Measurements from ENCODE around the gene ROPN1L. TPM values are rescaled to one million over a fixed set of nuclear protein-coding genes. Genes with fewer than 3 reads are reported as not detected.

Gene ROPN1L
- total and polyA plus RNA-seq, 2 donors (not counting 1 experiment from before 2014, with no cell fraction given), result 0.91 TPM; not detected in 1

- H3K4me1 ChIP-seq (ENCODE audit: control insufficient read depth in 2 of 2, insufficient read depth in 2 of 2, low read length in 2 of 2), result no peaks in the 10 kb centered on the region
- H3K4me3 ChIP-seq (ENCODE audit: control extremely low read depth in 1 of 5, extremely low read depth in 1 of 5, insufficient read depth in 1 of 5, low read depth in 2 of 5, low read length in 4 of 5), result no peak overlapping the region
- peaks cover 10 to 71% of the 10 kb centered on the region in 2 experiments for H3K36me3 ChIP-seq (replicated peaks in 1 of 2; ENCODE audit: control extremely low read depth in 1 of 2, control insufficient read depth in 1 of 2, extremely low read depth in 1 of 2, insufficient read depth in 2 of 2, low read length in 1 of 2)
- H3K79me2 ChIP-seq (ENCODE audit: control insufficient read depth, insufficient read depth, low read length), result no peaks in the 10 kb centered on the region
- TF ChIP-seq EZH2 (IDR thresholded peaks at IDR 0.05; ENCODE audit: borderline replicate concordance, insufficient read depth, low read depth, low read length, poor library complexity, severe bottlenecking), result no peak
- no peak for TF ChIP-seq CTCF (IDR thresholded peaks at IDR 0.05)
- H2AFZ ChIP-seq (ENCODE audit: insufficient read depth, low read depth, low read length, poor library complexity, severe bottlenecking), result no peak overlapping the region
- WGBS (ENCODE audit: insufficient coverage), result 80% methylated on average over 1 of the region's 1 CpG
- POLR2A ChIA-PET, result no interaction called here
- ATAC-seq (ENCODE audit: low read depth) (no peak), DNase-seq (no peak)
- no peak overlapping the region for H3K4me2 ChIP-seq (replicated peaks; ENCODE audit: low read depth, low read length, poor library complexity, severe bottlenecking)
- Mint-ChIP-seq H3K4me3 (no peak overlapping the region), H3K9me3 (ENCODE audit: insufficient read depth) (no peaks in the 10 kb centered on the region), H3K27me3 (no peaks in the 10 kb centered on the region), H3K27ac (no peak overlapping the region), H3K4me1 (no peaks in the 10 kb centered on the region)
- no peaks in the 10 kb centered on the region for H3K27me3 ChIP-seq (replicated peaks in 1 of 4; ENCODE audit: control extremely low read depth in 1 of 4, control insufficient read depth in 3 of 4, insufficient read depth in 4 of 4, low read length in 3 of 4)
- intact Hi-C loops (cut with micrococcal nuclease), result no loop called here
- no peak overlapping the region for H3K27ac ChIP-seq (ENCODE audit: low read length in 2 of 2)
- H4K20me1 ChIP-seq (ENCODE audit: control insufficient read depth, insufficient read depth, low read length, poor library complexity, severe bottlenecking), result peaks cover 4% of the 10 kb centered on the region
- CTCF ChIA-PET, result no interaction called here
- no peak overlapping the region for H3K9ac ChIP-seq (ENCODE audit: low read length)
- H3K9me3 ChIP-seq (ENCODE audit: control extremely low read depth in 1 of 3, control insufficient read depth in 2 of 3, insufficient read depth in 1 of 3, low read length in 2 of 3), result no peaks in the 10 kb centered on the region
Observed at GRCh38 chr5:10431415-10431814, 10.3 kb upstream of the ROPN1L start.

- H3K9me3 Mint-ChIP-seq (ENCODE audit: insufficient read depth), result no peaks in the 10 kb centered on the region
- Histone ChIP-seq H3K4me3 (ENCODE audit: control extremely low read depth in 1 of 5, extremely low read depth in 1 of 5, insufficient read depth in 1 of 5, low read depth in 2 of 5, low read length in 4 of 5) (no peak overlapping the region), H3K79me2 (ENCODE audit: control insufficient read depth, insufficient read depth, low read length) (no peaks in the 10 kb centered on the region), H3K9me3 (ENCODE audit: control extremely low read depth in 1 of 3, control insufficient read depth in 2 of 3, insufficient read depth in 1 of 3, low read length in 2 of 3) (no peaks in the 10 kb centered on the region), H3K4me1 (ENCODE audit: control insufficient read depth in 2 of 2, insufficient read depth in 2 of 2, low read length in 2 of 2) (no peaks in the 10 kb centered on the region), H3K27ac (ENCODE audit: low read length in 2 of 2) (no peak overlapping the region), H3K4me2 (replicated peaks; ENCODE audit: low read depth, low read length, poor library complexity, severe bottlenecking) (no peak overlapping the region), H4K20me1 (ENCODE audit: control insufficient read depth, insufficient read depth, low read length, poor library complexity, severe bottlenecking) (peaks cover 4% of the 10 kb centered on the region), H3K36me3 (replicated peaks in 1 of 2; ENCODE audit: control extremely low read depth in 1 of 2, control insufficient read depth in 1 of 2, extremely low read depth in 1 of 2, insufficient read depth in 2 of 2, low read length in 1 of 2) (peaks cover 9 to 62% of the 10 kb centered on the region in 2 experiments), H3K27me3 (replicated peaks in 1 of 4; ENCODE audit: control extremely low read depth in 1 of 4, control insufficient read depth in 3 of 4, insufficient read depth in 4 of 4, low read length in 3 of 4) (no peaks in the 10 kb centered on the region), H3K9ac (ENCODE audit: low read length) (no peak overlapping the region), H2AFZ (ENCODE audit: insufficient read depth, low read depth, low read length, poor library complexity, severe bottlenecking) (no peak overlapping the region)
- ChIA-PET CTCF (no interaction called here), POLR2A (no interaction called here)
- ATAC-seq (ENCODE audit: low read depth), result no peak
- H3K27me3 Mint-ChIP-seq, result no peaks in the 10 kb centered on the region
- TF ChIP-seq CTCF (IDR thresholded peaks at IDR 0.05) (no peak), EZH2 (IDR thresholded peaks at IDR 0.05; ENCODE audit: borderline replicate concordance, insufficient read depth, low read depth, low read length, poor library complexity, severe bottlenecking) (no peak)
- WGBS (ENCODE audit: insufficient coverage), result 100% methylated on average over 3 of the region's 8 CpGs
- no peaks in the 10 kb centered on the region for H3K4me1 Mint-ChIP-seq
- no peak overlapping the region for H3K27ac Mint-ChIP-seq
- intact Hi-C loops (cut with micrococcal nuclease), result no loop called here
- DNase-seq, result no peak
- H3K4me3 Mint-ChIP-seq, result no peak overlapping the region
Observed at GRCh38 chr5:10432059-10433008, 9.3 kb upstream of the ROPN1L start.
